Neural crest cell (in vitro differentiated cells): ENCODE measurements around the gene NSUN5. TPM values are rescaled to one million over a fixed set of nuclear protein-coding genes. Genes with fewer than 3 reads are reported as not detected.

Experiments used
- DNase-seq: peaks from one replicate; pipeline ENCODE4 v3.0.0; 2021; ENCODE audit warnings: low read depth, mixed read lengths, low spot score
- H3K27ac Mint-ChIP-seq: one replicate; pipeline ENCODE4 v1.8.0; 2021; ENCODE audit warnings: mild to moderate bottlenecking, mixed read lengths; ENCODE audit not compliant: unreplicated experiment
- H3K27me3 Mint-ChIP-seq: 2 replicates; pipeline ENCODE4 v1.8.0; 2021; ENCODE audit warnings: low read depth, mild to moderate bottlenecking, mixed read lengths
- H3K36me3 Mint-ChIP-seq: 2 replicates; pipeline ENCODE4 v1.8.0; 2021; ENCODE audit warnings: low read depth, mild to moderate bottlenecking, mixed read lengths
- H3K4me1 Mint-ChIP-seq: 2 replicates; pipeline ENCODE4 v1.8.0; 2021; ENCODE audit warnings: mixed read lengths
- H3K4me3 Mint-ChIP-seq: one replicate; pipeline ENCODE4 v1.8.0; 2021; ENCODE audit warnings: mild to moderate bottlenecking, mixed read lengths
- H3K9me3 Mint-ChIP-seq: 2 replicates; pipeline ENCODE4 v1.8.0; 2021; ENCODE audit warnings: mixed read lengths
- CTCF ChIP-seq: fragments of 200-600 bp; sonication (generic); conservative IDR thresholded peaks from 2 replicates; pipeline ENCODE4 v1.5.0; 2021; ENCODE audit warnings: antibody characterized with exemption, mild to moderate bottlenecking
- long read RNA-seq: library from polyadenylated mRNA; unstranded; transcript quantifications from one replicate; pipeline ENCODE4 v2.0.0, GENCODE V29; 2020
- total RNA-seq: library from RNA; stranded (reverse); gene quantifications from 2 replicates; pipeline ENCODE4 v1.2.1, GENCODE V29; 2021

The NSUN5 gene
- 33.6 and 40.2 TPM in 2 replicates for total RNA-seq
- long read RNA-seq, transcript NSUN5-204 (10 exons, 1,663 nt): major isoform, 8 of 11 reads
- long read RNA-seq, partial matches to known transcripts: 2 of 11 reads
- long read RNA-seq, other reads (novel, unspliced or antisense): 1 of 11 reads

DNA sequence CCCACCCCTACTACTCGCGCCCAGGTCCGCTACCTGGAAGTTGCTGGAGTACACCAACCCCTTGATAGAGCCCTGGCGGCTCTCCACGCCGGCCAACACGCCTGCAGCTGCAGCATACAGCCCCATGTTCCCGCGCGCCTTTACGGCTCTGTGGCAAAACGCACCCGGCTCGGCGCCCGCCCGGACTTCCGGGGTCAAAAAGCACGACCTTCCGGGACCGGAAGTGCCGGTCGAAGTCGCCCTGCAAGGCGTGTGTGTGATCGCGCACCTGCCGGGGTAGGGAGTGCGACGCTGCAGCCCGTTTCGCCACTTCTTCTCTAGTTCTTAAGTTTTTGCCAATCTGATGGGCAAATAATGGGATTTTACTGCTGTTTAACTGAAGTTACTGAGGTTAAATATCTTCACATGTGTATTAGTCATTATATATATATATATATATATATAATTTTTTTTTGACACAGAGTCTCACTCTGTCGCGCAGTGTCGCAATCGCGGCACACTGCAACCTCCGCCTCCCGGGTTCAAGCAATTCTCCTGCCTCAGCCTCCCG is at the start of gene NSUN5:
NSUN5 (minus strand) TSS at position 162 of the 550 bp plus-strand sequence; CDS start at position 126, 36 bp downstream.
- no peak within 1 kb of the TSS for H3K27ac Mint-ChIP-seq

DNA sequence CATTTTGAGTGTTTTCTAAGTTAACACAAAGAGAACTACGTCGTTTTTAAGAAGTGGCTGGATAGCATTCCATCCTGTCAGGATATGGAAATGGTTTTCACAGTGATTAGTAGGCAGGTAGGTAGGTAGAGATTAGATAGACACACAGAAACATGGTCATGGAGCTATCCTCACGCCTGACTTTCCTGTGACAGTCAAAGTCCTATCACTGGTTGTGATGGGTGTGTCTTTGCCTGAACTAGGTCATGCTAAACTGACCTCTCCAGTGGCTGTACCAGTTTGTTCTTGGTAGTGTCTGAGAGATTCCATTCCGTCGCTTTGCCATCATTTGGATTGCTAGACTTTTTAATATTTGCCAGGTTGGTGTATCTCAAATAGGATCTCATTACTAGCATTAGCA is 47.5 kb upstream of the NSUN5 start:
- Mint-ChIP-seq H3K4me1 (peaks cover 24% of the 10 kb centered on the region), H3K27ac (no peak overlapping the region), H3K9me3 (peaks cover 3% of the 10 kb centered on the region), H3K27me3 (no peaks in the 10 kb centered on the region), H3K36me3 (no peaks in the 10 kb centered on the region), H3K4me3 (no peak overlapping the region)
- DNase-seq: no peak
- no peak for TF ChIP-seq CTCF

More for the DNA sequence above, at the start of gene NSUN5:
- Mint-ChIP-seq H3K4me1 (peaks cover 31% of the 10 kb centered on the region), H3K36me3 (peaks cover 4% of the 10 kb centered on the region), H3K9me3 (no peaks in the 10 kb centered on the region), H3K4me3 (peak within 1 kb of the TSS; percentile 98), H3K27me3 (no peaks in the 10 kb centered on the region)
- DNase-seq: peak; percentile 82
- no peak for TF ChIP-seq CTCF

DNA sequence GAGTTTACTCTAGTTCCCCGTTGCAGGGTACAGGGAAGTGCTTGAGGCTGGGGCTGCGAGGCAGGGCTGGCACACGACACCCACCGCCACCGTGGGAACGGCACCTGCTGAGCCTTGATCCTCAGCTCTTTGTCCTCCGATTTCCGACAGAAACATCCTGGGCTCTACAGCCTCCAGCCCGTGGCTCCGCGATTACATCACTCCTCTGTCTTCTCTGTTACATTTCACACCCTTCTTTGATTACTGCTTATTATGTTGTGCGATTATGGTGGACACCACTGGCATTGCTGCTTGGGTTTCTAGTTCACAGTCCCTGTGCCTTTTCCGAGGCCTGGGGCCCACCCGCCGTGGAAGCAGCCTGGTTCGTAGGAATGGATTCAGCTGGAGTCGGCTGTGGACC is 46.2 kb upstream of the NSUN5 start:
- Mint-ChIP-seq H3K27me3 (no peaks in the 10 kb centered on the region), H3K9me3 (no peaks in the 10 kb centered on the region), H3K4me3 (no peak overlapping the region), H3K27ac (peak overlapping the region; percentile 19), H3K36me3 (no peaks in the 10 kb centered on the region), H3K4me1 (peaks cover 34% of the 10 kb centered on the region)
- TF ChIP-seq CTCF: no peak
- no peak for DNase-seq

GRCh38 chr7:73354196-73354595 is 45.6 kb upstream of the NSUN5 start:
- no peak for TF ChIP-seq CTCF
- no peaks in the 10 kb centered on the region for H3K27me3 Mint-ChIP-seq
- no peak for DNase-seq
- no peak overlapping the region for H3K27ac Mint-ChIP-seq
- H3K36me3 Mint-ChIP-seq: no peaks in the 10 kb centered on the region
- no peaks in the 10 kb centered on the region for H3K9me3 Mint-ChIP-seq
- H3K4me3 Mint-ChIP-seq: no peak overlapping the region
- H3K4me1 Mint-ChIP-seq: peaks cover 35% of the 10 kb centered on the region

- Mint-ChIP-seq H3K9me3 (no peaks in the 10 kb centered on the region), H3K36me3 (no peaks in the 10 kb centered on the region), H3K4me3 (no peak overlapping the region), H3K4me1 (peaks cover 32% of the 10 kb centered on the region), H3K27me3 (no peaks in the 10 kb centered on the region), H3K27ac (no peak overlapping the region)
- DNase-seq: no peak
- TF ChIP-seq CTCF: no peak
Observed at GRCh38 chr7:73353243-73353642, 44.6 kb upstream of the NSUN5 start.
